Activated naive CD8-positive, alpha-beta T cell treated with anti-CD3 and anti-CD28 coated beads for 36 hours (primary cell): ENCODE measurements around the gene RSRC1. TPM values are rescaled to one million over a fixed set of nuclear protein-coding genes. Genes with fewer than 3 reads are reported as not detected.
A peak's percentile ranks its signal among the peaks of the same experiment; 100 is the strongest.

Experiments
- DNase-seq: peaks from one replicate; pipeline ENCODE4 v3.0.0; 2021
- H3K27ac Mint-ChIP-seq: one replicate; pipeline ENCODE4 v1.8.0; 2022; ENCODE audit warnings: mild to moderate bottlenecking, moderate library complexity, mixed read lengths
- H3K27me3 Mint-ChIP-seq: one replicate; pipeline ENCODE4 v1.8.0; 2022; ENCODE audit warnings: mild to moderate bottlenecking, mixed read lengths
- H3K36me3 Mint-ChIP-seq: one replicate; pipeline ENCODE4 v1.8.0; 2021; ENCODE audit warnings: mild to moderate bottlenecking, mixed read lengths
- H3K4me1 Mint-ChIP-seq: one replicate; pipeline ENCODE4 v1.8.0; 2021; ENCODE audit warnings: mixed read lengths
- H3K4me3 Mint-ChIP-seq: one replicate; pipeline ENCODE4 v1.8.0; 2022; ENCODE audit warnings: mild to moderate bottlenecking, moderate library complexity, mixed read lengths
- H3K9me3 Mint-ChIP-seq: one replicate; pipeline ENCODE4 v1.8.0; 2022; ENCODE audit warnings: mixed read lengths
- total RNA-seq, 2 experiments: library from RNA; stranded (reverse); gene quantifications; one replicate each; pipeline ENCODE4 v1.2.3, GENCODE V29; 2021

The RSRC1 gene
- total RNA-seq, 2 experiments from 2014 or later = 33.2 to 37.1 TPM

DNA sequence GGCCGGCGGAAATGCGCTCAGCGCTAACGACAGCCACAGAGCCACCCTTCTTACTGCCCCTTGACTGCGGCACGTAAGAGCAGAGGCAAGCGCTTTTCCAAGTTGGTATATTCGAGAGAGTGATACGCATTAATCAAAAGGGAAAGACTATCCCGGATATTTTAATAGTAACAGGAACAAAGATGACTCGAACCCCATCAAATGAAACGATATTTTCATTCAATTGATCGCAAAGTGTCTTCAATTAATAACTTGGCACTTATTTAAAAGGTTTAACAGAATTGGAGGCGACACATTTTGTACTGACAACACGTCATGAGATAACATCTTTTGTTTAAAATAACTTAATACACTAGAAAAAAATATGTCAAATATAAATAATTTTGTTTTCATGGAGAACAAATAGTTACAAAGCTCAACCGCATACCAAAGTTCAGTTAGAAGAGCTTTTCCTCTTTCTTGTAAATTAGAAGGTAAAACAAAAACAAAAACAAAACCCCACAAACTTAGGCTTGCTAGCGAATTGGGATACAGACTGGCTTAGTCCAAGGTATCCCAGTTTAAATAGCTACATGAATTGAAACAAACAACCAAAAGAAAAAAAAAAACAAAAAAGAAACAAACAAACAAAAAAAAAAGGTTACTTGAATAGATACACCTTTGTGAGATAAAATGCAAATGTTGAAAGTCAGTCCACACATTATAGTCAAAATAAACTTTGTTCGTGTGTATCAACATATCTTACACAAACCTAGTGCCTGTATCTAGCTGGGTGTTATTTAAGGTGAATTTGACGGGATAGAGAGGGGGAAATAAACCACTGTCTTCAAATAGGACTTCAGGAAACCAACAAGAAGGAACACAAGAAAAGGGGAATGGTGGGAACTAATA is 13.8 kb upstream of the RSRC1 start:
- H3K27ac Mint-ChIP-seq = no peak overlapping the region
- H3K4me3 Mint-ChIP-seq = no peak overlapping the region
- H3K4me1 Mint-ChIP-seq = peaks cover 21% of the 10 kb centered on the region
- no peak for DNase-seq
- peaks cover 96% of the 10 kb centered on the region for H3K27me3 Mint-ChIP-seq
- H3K36me3 Mint-ChIP-seq = peaks cover 6% of the 10 kb centered on the region
- peaks cover 5% of the 10 kb centered on the region for H3K9me3 Mint-ChIP-seq

DNA sequence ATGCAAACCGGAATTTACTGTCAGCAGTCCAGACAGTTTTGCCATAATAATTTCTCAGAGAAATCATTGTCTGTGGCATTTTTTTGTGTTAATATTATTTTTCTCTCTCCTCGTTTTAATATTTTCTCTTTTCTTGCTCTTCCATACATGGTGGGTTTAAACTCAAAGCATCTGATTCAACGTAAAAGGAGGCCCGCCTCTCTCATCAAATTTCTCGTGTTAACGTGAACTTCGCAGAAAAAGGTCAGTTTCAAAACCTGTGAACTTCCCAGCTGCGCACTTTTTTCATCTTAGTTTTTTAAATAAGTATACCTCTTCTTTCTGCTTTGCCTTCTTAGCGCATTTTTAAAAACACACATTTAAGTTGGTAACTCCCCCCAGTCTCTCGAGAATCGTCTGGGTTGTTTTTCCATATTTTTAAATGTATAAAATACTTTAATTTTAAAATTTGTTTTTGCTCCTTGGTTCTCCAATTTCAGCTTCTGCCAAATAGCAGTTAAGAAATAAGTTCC is 12.8 kb upstream of the RSRC1 start:
- no peak for DNase-seq
- Mint-ChIP-seq H3K9me3 (peaks cover 5% of the 10 kb centered on the region), H3K4me1 (peaks cover 21% of the 10 kb centered on the region), H3K27ac (no peak overlapping the region), H3K36me3 (peaks cover 6% of the 10 kb centered on the region), H3K27me3 (peaks cover 99% of the 10 kb centered on the region), H3K4me3 (peak overlapping the region; percentile 87)

DNA sequence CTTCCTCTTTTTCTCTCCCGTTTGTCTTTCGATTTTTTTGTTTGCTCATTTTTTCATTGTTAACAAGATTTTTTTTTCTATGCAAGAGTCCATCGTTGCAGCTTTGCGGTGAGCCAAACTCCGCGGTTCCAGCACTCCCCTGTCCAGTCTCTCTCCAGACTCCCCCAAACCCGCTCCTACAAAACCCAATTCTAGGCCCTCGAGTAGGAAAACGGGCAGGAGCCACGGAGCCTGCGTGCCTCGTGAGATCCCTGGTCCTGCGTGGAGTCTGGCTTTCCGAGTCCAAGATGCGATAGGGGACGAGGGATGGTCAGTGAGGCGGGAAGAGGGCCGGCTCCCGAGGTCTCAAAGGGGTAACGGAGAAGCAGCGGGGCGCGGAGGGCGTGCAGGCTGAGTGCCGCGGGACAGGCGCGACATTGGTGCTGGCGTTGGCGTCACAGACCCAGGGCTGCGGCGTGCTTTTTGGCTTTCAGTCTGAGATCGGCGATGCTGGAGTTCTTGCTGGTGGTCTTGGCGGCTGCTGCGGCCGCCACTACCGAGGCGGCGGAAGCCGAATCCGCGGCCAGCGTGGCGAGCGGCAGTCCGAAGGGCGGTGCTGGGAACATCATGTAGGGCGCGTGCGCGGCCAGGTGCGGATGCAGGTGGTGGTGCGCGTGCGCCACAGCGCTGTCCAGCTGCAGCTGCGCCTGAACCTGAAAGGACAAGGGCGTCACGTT is 12.1 kb upstream of the RSRC1 start:
- peaks cover 99% of the 10 kb centered on the region for H3K27me3 Mint-ChIP-seq
- peak overlapping the region; percentile 87 for H3K4me3 Mint-ChIP-seq
- DNase-seq = peak; percentile 81
- peaks cover 24% of the 10 kb centered on the region for H3K4me1 Mint-ChIP-seq
- no peak overlapping the region for H3K27ac Mint-ChIP-seq
- H3K9me3 Mint-ChIP-seq = peaks cover 5% of the 10 kb centered on the region
- H3K36me3 Mint-ChIP-seq = peaks cover 6% of the 10 kb centered on the region

DNA sequence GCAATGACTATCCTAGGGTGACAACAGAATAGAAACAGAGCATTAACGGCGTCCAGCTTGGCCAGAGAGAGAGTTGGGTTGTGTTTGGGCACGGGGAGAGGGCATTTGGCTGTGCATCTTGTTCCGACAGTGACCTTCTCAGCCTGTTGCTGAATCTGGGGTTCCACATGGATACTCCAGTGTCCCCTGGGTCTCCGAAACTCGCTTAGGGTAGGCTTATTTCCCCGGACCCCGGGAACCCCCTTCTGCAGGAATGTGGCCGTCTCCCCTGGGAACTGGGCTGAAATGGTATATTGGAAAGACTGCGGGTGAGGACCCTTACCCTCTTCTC is 11.6 kb upstream of the RSRC1 start:
- peak overlapping the region; percentile 87 for H3K4me3 Mint-ChIP-seq
- H3K27me3 Mint-ChIP-seq = peaks cover 99% of the 10 kb centered on the region
- no peak overlapping the region for H3K27ac Mint-ChIP-seq
- peaks cover 29% of the 10 kb centered on the region for H3K4me1 Mint-ChIP-seq
- DNase-seq = no peak
- H3K36me3 Mint-ChIP-seq = peaks cover 7% of the 10 kb centered on the region
- H3K9me3 Mint-ChIP-seq = peaks cover 5% of the 10 kb centered on the region

DNA sequence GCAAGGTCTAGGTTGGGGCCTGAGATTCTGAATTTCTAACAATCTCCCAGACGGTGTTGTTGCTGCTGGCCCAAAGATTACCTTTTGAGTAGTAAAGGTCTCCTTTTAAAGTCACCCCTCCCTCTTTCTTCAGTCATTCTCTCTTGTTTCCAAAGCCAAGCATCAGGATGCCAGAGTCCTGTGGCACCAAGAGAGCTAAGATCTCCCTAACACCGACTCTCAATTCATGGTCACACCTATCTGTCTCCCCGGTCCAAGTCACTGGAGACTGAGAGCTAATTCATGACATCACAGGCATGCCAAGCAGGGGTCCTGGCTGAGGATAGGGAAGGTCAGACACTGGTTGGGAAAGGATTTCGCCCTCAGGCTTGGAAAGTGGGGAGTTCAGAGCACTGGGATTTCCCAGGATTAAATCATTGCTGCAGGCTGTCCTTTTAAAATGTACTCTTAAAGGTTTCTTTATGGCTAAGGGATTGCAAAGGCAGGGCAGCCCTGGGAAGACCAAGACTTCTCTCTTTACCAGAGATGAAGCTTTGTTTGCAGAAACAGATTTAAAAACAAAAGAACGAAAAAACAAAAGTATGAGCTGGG is 11.0 kb upstream of the RSRC1 start:
- H3K36me3 Mint-ChIP-seq = peaks cover 7% of the 10 kb centered on the region
- DNase-seq = no peak
- H3K4me3 Mint-ChIP-seq = no peak overlapping the region
- H3K27ac Mint-ChIP-seq = no peak overlapping the region
- H3K4me1 Mint-ChIP-seq = peaks cover 34% of the 10 kb centered on the region
- H3K27me3 Mint-ChIP-seq = peaks cover 99% of the 10 kb centered on the region
- H3K9me3 Mint-ChIP-seq = peaks cover 5% of the 10 kb centered on the region

DNA sequence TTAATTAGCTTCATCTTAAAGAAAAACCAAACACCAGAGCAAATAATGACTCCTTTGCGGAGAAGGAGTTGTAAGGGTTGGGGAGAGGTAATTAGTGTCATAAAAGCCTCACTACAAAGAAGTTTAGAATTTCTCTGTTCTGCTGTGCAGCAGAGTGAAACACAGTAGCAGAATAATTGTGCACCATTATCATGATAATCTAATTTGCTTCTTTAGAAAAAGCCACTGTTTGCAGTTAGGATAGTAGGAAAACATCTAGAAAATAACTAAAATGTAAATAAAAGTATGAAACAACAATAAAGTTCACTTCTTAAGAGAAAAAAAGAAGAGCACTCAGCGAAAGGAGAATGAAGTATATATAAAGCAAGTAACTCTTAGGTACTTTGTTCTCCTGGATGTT is 9.2 kb upstream of the RSRC1 start:
- Mint-ChIP-seq H3K4me1 (peaks cover 42% of the 10 kb centered on the region), H3K27ac (no peak overlapping the region), H3K36me3 (peaks cover 5% of the 10 kb centered on the region), H3K9me3 (peaks cover 2% of the 10 kb centered on the region), H3K4me3 (no peak overlapping the region), H3K27me3 (peaks cover 100% of the 10 kb centered on the region)
- no peak for DNase-seq

DNA sequence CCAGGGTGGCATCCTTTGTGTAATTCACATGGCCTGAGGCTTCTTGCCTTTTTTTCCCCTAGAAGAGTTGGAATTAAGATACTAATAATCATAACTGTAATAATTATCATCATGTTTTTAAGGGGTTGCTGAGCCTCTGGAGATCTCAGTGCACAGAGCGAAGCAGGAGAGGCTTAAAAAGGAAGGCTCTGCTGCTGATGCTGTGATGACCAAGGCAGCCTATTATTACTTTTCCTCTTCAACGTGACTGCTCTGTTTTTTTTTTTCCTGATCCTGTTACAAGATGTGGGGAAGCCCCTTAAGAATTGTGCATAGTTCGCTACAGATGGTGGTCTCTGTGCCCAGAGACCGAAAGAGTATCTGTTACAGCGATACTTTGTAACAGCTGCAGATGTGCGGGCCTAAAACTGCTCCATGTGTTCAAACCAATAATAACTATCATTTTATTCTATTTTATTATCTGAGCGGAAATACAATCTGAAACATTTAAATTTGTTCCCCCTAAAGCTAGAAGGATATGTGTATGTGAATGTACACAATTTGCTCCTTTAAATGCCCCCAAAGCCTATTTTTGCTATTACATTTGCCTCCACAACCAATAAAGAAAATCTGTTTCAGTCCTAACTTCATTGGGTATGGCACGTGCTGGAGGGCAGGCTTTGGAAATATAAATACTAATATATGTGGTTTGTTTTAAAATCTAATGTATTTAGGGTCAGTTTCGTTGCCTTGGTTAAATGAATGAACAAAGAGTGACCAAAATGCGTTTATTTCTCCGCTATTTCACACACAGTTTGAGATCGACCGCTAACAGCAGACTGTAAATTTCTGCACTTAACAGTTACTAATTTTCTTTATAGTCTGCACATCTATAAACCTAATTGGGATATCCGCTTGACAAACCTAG is 8.3 kb upstream of the RSRC1 start:
- H3K4me1 Mint-ChIP-seq = peaks cover 47% of the 10 kb centered on the region
- no peak overlapping the region for H3K4me3 Mint-ChIP-seq
- peaks cover 100% of the 10 kb centered on the region for H3K27me3 Mint-ChIP-seq
- no peak overlapping the region for H3K27ac Mint-ChIP-seq
- peaks cover 4% of the 10 kb centered on the region for H3K36me3 Mint-ChIP-seq
- H3K9me3 Mint-ChIP-seq = no peaks in the 10 kb centered on the region
- no peak for DNase-seq

DNA sequence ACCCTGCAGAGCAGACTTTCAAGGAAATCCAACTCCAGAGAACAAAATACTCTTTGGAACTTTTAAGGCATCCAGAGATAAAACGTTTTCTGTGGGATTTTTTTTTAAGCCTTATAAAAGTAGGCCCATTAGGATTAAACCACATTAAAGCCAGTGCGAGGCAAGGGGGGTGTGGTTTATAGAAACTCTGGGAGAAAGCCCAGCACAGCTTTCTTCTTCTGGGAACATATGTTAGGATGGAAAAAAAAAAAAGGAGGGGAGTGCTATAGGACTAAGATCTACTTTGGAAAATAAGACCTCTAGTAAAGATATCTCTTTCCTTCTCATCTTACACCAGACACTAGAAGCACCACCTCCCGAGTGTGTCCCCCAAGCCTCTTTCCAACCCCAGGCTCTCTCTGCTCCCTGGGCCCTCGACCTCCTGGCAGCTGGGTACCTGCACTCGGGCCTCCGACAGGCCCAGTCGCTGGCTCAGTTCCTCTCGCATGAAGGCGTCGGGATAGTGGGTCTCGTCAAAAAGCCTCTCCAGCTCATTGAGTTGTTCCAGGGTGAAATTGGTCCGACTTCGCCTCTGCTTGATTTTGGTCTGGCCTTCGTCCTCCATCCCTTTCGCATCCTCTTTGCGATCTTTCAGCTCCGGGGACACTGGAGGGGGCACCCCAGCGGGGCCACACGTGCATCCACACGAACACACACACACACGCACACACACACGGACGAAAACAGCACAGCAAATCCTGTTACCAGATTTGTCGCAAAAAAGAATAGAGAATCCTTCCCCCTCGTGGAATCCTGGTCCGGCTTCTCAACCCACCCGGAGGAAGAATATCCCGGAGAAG is 7.4 kb upstream of the RSRC1 start:
- no peak overlapping the region for H3K27ac Mint-ChIP-seq
- H3K9me3 Mint-ChIP-seq = no peaks in the 10 kb centered on the region
- peaks cover 52% of the 10 kb centered on the region for H3K4me1 Mint-ChIP-seq
- H3K36me3 Mint-ChIP-seq = peaks cover 4% of the 10 kb centered on the region
- H3K4me3 Mint-ChIP-seq = peak overlapping the region; percentile 48
- no peak for DNase-seq
- H3K27me3 Mint-ChIP-seq = peaks cover 100% of the 10 kb centered on the region

DNA sequence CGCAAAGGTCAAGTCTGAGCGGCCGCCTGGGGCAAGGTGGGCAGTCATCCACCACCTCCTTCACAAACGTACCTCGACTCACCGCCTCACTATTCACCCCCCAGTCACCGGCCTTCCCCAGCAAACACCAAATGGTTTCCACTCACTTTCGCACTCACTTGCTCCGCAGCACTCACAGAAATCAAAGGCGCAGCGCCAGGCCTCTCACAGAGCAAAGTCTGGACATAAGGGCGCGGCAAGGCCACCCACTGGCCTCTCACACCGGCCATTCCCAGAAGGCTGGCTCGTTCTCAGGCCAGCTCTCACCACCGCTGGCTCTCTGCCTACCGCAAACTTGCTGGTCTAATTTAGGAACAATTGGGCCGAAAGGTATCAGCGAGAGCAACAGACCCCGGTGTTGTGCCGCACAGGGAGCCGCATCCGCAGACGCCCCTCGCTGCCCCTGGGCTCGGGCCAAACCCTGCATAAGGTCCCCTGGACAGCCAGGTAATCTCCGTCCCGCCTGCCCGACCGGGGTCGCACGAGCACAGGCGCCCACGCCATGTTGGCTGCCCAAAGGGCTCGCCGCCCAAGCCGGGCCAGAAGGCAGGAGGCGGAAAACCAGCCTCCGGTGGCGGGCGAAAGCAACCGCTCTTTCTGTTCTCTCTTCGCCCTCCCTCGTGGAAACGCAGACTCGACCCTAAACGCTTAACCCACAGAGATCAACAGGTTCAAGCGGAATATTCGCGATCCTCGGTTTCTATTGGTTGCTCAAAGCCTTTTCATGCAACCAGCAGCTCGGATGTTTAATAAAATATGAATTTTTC is 6.6 kb upstream of the RSRC1 start:
- peaks cover 1% of the 10 kb centered on the region for H3K36me3 Mint-ChIP-seq
- no peak for DNase-seq
- H3K27me3 Mint-ChIP-seq = peaks cover 100% of the 10 kb centered on the region
- peaks cover 46% of the 10 kb centered on the region for H3K4me1 Mint-ChIP-seq
- H3K9me3 Mint-ChIP-seq = no peaks in the 10 kb centered on the region
- H3K4me3 Mint-ChIP-seq = peak overlapping the region; percentile 63
- no peak overlapping the region for H3K27ac Mint-ChIP-seq

DNA sequence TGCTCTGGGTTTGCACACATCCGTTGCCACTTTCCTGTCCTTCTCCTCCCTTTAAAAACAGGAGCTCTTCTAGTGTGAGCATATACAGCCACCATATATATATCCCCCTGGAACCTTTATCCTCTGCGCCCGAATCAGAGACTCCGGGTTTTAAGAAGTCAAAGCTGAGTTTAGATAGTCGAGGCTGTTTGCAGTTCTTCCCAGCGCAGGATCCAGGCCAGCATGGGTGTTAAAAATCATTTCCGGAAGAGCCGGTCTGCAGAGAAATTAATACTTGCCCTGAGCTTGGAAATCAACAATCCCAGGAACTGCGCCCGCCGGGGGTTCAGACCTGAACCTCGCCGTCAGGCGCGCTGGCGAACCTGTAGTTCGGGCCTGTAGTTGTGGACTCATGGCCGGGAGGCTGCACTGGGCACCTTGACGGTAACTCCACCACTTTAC is 6.0 kb upstream of the RSRC1 start:
- DNase-seq = no peak
- no peak overlapping the region for H3K27ac Mint-ChIP-seq

DNA sequence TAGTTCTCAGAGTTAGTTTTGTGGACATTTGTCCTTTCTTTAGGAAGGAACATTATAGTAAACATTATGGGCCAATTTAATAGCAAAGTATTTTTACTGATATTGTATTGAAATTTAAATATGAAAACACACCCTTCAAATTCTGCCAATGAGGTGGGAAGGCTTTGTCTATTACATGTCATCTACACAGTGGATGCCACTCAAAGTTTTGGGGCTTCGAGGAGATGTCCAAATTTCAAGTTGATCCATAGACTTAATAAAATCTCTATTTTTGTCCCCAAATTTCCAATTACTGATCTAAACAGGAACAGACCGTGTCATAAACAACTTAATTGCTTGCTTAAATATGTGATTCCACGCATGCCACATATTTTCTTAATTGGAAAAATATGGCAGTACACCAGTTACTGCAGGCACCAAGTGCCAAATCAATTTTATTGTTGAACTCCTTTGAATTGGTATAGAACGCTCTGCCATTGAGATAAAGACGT is 5.4 kb upstream of the RSRC1 start:
- DNase-seq = no peak
- Mint-ChIP-seq H3K27me3 (peaks cover 100% of the 10 kb centered on the region), H3K36me3 (peaks cover 1% of the 10 kb centered on the region), H3K27ac (no peak overlapping the region), H3K4me3 (peak overlapping the region; percentile 14), H3K4me1 (peaks cover 48% of the 10 kb centered on the region), H3K9me3 (no peaks in the 10 kb centered on the region)

More for the DNA sequence above, 6.0 kb upstream of the RSRC1 start:
- peak overlapping the region; percentile 63 for H3K4me3 Mint-ChIP-seq
- peaks cover 45% of the 10 kb centered on the region for H3K4me1 Mint-ChIP-seq
- H3K27me3 Mint-ChIP-seq = peaks cover 100% of the 10 kb centered on the region
- H3K9me3 Mint-ChIP-seq = no peaks in the 10 kb centered on the region
- peaks cover 1% of the 10 kb centered on the region for H3K36me3 Mint-ChIP-seq

DNA sequence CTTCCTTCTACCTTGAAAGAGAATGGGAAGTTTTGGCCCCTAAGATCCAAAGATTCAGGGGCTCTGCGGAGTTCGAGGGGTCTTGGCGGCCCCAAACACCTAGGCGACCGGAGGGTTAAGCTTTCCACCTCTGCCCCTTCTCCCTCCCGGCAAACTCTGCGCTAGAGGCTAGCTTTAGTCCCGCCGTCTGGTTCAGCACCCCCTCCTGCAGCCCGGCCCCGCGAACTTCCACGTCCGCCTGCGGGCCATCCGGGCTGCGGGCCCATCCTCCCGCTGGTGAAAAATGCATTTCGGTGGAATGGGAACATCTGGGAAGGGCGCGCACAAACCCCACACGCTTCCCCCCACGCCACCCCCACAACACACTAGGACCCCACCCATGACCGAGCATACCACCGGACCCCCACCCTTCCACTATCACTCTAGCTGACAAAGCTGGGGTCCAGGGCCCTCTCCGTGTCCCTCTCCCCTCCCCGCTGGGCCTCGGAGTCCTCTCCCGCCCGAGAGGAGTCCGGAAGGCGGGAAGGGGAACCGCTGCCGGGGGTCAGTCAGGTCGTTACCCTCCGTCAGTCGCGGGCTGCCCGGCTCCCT is 4.7 kb upstream of the RSRC1 start:
- Mint-ChIP-seq H3K4me1 (peaks cover 51% of the 10 kb centered on the region), H3K27ac (no peak overlapping the region), H3K27me3 (peaks cover 98% of the 10 kb centered on the region), H3K4me3 (peak overlapping the region; percentile 64), H3K36me3 (peaks cover 1% of the 10 kb centered on the region), H3K9me3 (no peaks in the 10 kb centered on the region)
- no peak for DNase-seq
